ENCODE results near the gene VAT1L.

The VAT1L gene

GRCh38 chr16:77993111-77993985, 205.0 kb downstream of the VAT1L start:
- DNase-seq (ENCODE audit: low read depth in 1 of 2, low spot score in 1 of 2): peak in 1 of 2 experiments; percentile 65
- in situ Hi-C loops (cut with HindIII; ENCODE audit: low pct_unique_long_range_greater_than_20kb, low sequenced_read_pairs): no loop called here
- TF ChIP-seq JUND (IDR thresholded peaks at IDR 0.05; ENCODE audit: low read depth): 0 out of 2 replicates have a peak, but pooled peaks have one; percentile 21

GRCh38 chr16:77995843-77996455, 207.6 kb downstream of the VAT1L start:
- TF ChIP-seq JUND (IDR thresholded peaks at IDR 0.05; ENCODE audit: low read depth): no peak
- DNase-seq (ENCODE audit: low read depth in 1 of 2, low spot score in 1 of 2): no peak
- in situ Hi-C loops (cut with HindIII; ENCODE audit: low pct_unique_long_range_greater_than_20kb, low sequenced_read_pairs): no loop called here

GRCh38 chr16:77998350-77999023, 210.1 kb downstream of the VAT1L start:
- in situ Hi-C loops (cut with HindIII; ENCODE audit: low pct_unique_long_range_greater_than_20kb, low sequenced_read_pairs): no loop called here
- no peak for TF ChIP-seq JUND (IDR thresholded peaks at IDR 0.05; ENCODE audit: low read depth)

GRCh38 chr16:78001451-78002025, 213.2 kb downstream of the VAT1L start:
- in situ Hi-C loops (cut with HindIII; ENCODE audit: low pct_unique_long_range_greater_than_20kb, low sequenced_read_pairs): no loop called here
- DNase-seq (ENCODE audit: low read depth in 1 of 2, low spot score in 1 of 2): no peak
- TF ChIP-seq JUND (IDR thresholded peaks at IDR 0.05; ENCODE audit: low read depth): no peak

More at GRCh38 chr16:77998350-77999023, 210.1 kb downstream of the VAT1L start:
- DNase-seq (ENCODE audit: low read depth in 1 of 2, low spot score in 1 of 2): peak in 1 of 2 experiments; percentile 82

GRCh38 chr16:78002915-78003538, 214.7 kb downstream of the VAT1L start:
- TF ChIP-seq JUND (IDR thresholded peaks at IDR 0.05; ENCODE audit: low read depth): no peak
- peak; percentile 61 to 95 for DNase-seq (ENCODE audit: low read depth in 1 of 2, low spot score in 1 of 2)
- in situ Hi-C loops (cut with HindIII; ENCODE audit: low pct_unique_long_range_greater_than_20kb, low sequenced_read_pairs): no loop called here

GRCh38 chr16:78004517-78004916, 216.2 kb downstream of the VAT1L start:
- in situ Hi-C loops (cut with HindIII; ENCODE audit: low pct_unique_long_range_greater_than_20kb, low sequenced_read_pairs): no loop called here
- no peak for TF ChIP-seq JUND (IDR thresholded peaks at IDR 0.05; ENCODE audit: low read depth)
- no peak for DNase-seq (ENCODE audit: low read depth in 1 of 2, low spot score in 1 of 2)

- peak in 1 of 2 experiments; percentile 54 for DNase-seq (ENCODE audit: low read depth in 1 of 2, low spot score in 1 of 2)
- TF ChIP-seq JUND (IDR thresholded peaks at IDR 0.05; ENCODE audit: low read depth): no peak
- in situ Hi-C loops (cut with HindIII; ENCODE audit: low pct_unique_long_range_greater_than_20kb, low sequenced_read_pairs): no loop called here
Measured at GRCh38 chr16:78005881-78006280, 217.5 kb downstream of the VAT1L start.

- in situ Hi-C loops (cut with HindIII; ENCODE audit: low pct_unique_long_range_greater_than_20kb, low sequenced_read_pairs): no loop called here
- DNase-seq (ENCODE audit: low read depth in 1 of 2, low spot score in 1 of 2): no peak
- TF ChIP-seq JUND (IDR thresholded peaks at IDR 0.05; ENCODE audit: low read depth): no peak
Measured at GRCh38 chr16:78007121-78007520, 218.8 kb downstream of the VAT1L start.

- DNase-seq (ENCODE audit: low read depth in 1 of 2, low spot score in 1 of 2): peak; percentile 36 to 38
- no peak for TF ChIP-seq JUND (IDR thresholded peaks at IDR 0.05; ENCODE audit: low read depth)
- in situ Hi-C loops (cut with HindIII; ENCODE audit: low pct_unique_long_range_greater_than_20kb, low sequenced_read_pairs): no loop called here
Measured at GRCh38 chr16:78022347-78023060, 234.1 kb downstream of the VAT1L start, which contains the start of gene CLEC3A. TSS of gene CLEC3A (plus strand) at chr16:78022548. CDS start at chr16:78022627, 79 bp downstream.

- DNase-seq (ENCODE audit: low read depth in 1 of 2, low spot score in 1 of 2): no peak
- in situ Hi-C loops (cut with HindIII; ENCODE audit: low pct_unique_long_range_greater_than_20kb, low sequenced_read_pairs): no loop called here
- TF ChIP-seq JUND (IDR thresholded peaks at IDR 0.05; ENCODE audit: low read depth): no peak
Measured at GRCh38 chr16:78024159-78024558, 235.8 kb downstream of the VAT1L start.

- in situ Hi-C loops (cut with HindIII; ENCODE audit: low pct_unique_long_range_greater_than_20kb, low sequenced_read_pairs): no loop called here
- TF ChIP-seq JUND (IDR thresholded peaks at IDR 0.05; ENCODE audit: low read depth): no peak
- DNase-seq (ENCODE audit: low read depth in 1 of 2, low spot score in 1 of 2): no peak
Measured at GRCh38 chr16:78025631-78026030, 237.3 kb downstream of the VAT1L start.

All from T47D (cell line).